Cerebellar cortex (tissue), 1 donor: ENCODE measurements around the gene CNDP2.
"Not testable (repeated sequence)": the region's sequence is repeated elsewhere in the genome, so short reads cannot be mapped to it uniquely, and the experiment has no call there.

Experiments
- DNase-seq: peaks from one replicate; pipeline ENCODE4 v3.0.0-alpha.2; 2015; ENCODE audit warnings: low spot score

Gene CNDP2

GRCh38 chr18:74539289-74539688 lies 43.1 kb downstream of the CNDP2 start:
- DNase-seq, result no peak

- no peak for DNase-seq
These were observed 44.7 kb downstream of the CNDP2 start for GRCh38 chr18:74540652-74541421.

GRCh38 chr18:74541703-74542555 lies 45.8 kb downstream of the CNDP2 start:
- DNase-seq, result no peak

DNA sequence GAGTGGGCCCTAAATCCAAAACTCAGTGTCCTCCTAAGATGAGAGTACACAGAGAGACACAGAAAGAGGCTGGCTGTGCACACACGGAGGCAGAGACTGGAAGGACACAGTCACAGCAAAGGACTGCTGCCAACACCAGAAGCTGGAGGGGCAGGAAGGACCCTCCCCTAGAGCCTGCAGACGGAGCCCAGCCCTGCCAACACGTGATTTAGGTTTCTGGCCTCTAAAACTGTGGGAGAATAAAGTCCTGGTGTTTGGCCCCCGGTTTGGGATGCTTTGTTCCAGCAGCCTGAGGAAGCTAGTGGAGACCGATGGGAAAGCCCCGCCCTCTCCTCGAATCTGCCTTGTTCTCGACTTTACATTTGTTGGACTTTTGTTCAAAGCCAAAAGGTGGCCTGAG lies 48.7 kb downstream of the CNDP2 start:
- DNase-seq, result no peak

GRCh38 chr18:74546007-74546406 lies 49.8 kb downstream of the CNDP2 start:
- no peak for DNase-seq

- DNase-seq, result no peak
These were observed 50.8 kb downstream of the CNDP2 start for GRCh38 chr18:74546751-74547530.

GRCh38 chr18:74547860-74548259 lies 51.7 kb downstream of the CNDP2 start:
- DNase-seq, result no peak

DNA sequence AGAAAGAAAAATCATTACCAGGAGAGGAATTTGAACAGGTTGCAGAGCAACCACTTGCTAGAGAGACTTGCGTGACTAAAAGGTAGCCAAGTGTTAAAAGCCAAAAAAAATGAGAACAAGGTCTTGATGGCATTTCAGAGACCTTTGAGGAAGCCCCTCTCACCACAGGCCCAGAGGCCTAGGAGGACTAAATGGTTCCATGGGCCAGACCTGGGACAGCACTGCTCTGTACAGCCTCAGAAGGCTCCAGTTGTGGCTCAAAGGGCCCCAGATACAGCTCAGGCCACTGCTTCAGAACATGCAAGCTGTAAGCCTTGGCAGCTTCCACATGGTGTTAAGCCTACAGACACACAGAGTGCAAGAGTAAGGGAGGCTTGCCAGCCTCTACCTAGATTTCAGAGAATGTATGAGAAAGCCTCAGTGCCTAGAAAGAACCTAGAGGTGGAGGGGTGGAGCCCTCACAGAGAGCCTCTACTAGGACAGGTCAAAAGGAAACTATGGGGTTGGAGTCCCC lies 53.5 kb downstream of the CNDP2 start:
- DNase-seq, result no peak

GRCh38 chr18:74550886-74551285 lies 54.7 kb downstream of the CNDP2 start:
- no peak for DNase-seq

DNA sequence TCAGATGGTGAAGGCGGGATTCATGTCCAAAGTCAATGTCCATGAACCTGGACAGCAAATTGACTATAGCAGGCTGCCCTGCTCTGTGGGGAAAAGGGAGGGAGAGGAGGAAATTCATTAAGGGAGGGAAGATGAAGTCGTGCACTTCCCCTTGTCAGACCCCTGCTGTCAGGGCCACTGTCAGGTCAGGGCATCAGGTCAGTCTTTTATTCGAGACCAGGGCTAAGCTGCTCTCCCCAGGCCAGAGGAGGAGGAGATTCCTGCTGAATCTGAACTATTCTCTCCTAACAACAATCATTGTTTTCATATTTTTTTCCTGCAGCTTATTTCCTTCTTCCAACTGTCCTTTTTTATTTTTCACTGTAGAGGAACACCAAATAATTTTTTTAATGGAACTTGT lies 55.3 kb downstream of the CNDP2 start:
- DNase-seq, result no peak

DNA sequence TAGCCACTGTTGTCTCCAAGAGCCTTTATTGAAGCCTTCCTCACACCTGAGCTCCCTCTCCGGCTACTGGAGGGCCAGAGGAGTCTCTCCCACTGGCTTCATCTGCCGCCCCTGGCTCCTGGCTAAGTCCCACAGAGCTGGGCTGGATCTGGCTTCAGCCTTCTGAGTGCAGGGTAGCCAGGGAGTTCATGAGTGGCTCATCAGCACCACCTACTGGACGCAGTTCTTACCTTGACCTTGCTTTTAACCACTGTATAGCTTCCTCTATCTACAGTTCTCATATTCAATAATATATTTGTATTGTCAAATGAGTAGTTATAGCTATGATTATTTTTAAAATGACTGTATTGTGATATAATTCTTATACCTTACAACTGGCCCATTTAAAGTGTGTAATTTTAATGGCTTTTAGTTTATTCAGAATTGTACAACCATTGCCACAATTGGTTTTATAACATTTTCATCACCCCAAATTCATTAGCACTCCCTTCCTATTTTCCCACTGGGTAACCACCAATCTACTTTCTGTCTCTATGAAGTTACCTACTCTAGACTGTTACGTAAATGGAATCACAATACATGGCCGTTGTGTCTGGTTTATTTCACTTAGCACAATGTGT lies 55.9 kb downstream of the CNDP2 start:
- peak; percentile 74 for DNase-seq

DNA sequence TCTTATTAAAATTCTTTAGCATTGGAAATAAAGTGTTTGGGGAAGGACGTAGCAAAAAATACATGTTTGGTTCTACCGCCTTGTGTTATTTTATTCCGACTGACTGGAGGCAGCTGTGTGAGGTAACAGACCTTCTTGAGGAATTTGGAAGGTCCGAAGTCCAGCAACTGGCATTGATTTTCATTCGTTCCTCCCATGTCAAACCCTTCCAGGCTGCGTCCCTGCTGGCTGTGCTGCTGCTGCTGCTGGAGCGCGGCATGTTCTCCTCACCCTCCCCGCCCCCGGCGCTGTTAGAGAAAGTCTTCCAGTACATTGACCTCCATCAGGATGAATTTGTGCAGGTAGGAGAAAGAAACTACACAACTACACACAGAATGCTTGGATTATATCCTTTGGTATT lies 60.0 kb downstream of the CNDP2 start:
- DNase-seq, result no peak

DNA sequence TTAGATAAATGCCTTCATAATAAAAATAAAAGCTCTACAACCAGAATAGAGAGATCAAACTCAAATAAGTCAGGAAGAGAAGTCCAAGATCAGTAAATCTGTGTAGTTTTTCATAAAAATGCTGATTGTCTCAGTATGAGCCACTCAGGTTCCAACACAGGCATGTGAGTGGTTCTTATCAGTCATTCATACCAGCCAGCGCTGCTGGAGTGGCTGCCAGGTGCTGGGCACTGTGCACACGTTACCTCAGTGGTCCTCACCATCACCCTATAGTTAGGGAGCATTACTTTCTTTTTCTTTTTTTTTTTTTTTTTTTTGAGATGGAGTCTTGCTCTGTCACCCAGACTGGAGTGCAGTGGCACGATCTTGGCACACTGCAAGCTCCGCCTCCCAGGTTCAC lies 61.9 kb downstream of the CNDP2 start:
- DNase-seq, result no peak

- DNase-seq, result no peak
These were observed 66.1 kb downstream of the CNDP2 start for GRCh38 chr18:74562131-74562730.

DNA sequence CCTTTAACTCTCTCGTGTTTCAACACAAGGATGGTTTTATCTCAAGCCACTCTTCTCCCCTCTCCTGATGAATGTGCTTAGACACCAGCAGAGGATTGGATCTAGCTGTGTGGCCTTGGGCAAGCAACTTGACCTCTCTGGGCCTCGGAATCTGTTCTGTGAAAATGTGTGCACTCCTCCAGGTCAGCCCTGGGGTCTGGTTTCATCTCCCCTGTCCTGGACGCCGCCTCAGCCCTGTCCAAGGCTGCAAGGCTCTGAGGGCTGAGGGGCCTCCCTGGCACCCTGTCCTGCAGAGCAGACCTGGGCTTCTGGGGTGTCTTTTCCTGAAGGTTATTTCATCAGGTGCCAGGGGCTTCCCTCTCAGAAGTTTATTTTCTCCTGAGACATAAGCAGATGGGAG lies 66.6 kb downstream of the CNDP2 start:
- no peak for DNase-seq

DNA sequence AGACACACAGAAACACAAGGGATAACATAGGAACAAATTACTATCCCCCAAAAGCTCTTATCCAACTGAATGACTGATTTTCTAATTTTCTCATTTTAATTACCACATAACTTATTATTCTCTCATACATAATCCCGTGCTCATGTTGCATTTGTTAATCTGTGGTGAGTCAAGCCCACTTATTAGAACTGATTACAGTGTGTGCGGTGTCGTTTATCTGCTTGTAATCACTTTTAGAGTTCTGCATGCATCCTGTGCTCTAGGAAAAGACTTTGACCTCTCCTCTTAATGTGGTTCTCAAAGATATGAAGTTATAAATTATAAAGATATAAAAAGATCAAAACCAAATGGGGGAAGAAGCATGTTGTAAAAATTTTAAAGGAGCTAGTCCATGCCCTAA lies 67.8 kb downstream of the CNDP2 start:
- no peak for DNase-seq

- DNase-seq, result not testable (repeated sequence)
These were observed 69.0 kb downstream of the CNDP2 start for GRCh38 chr18:74565164-74565563.

GRCh38 chr18:74565993-74566392 lies 69.8 kb downstream of the CNDP2 start:
- DNase-seq, result not testable (repeated sequence)

DNA sequence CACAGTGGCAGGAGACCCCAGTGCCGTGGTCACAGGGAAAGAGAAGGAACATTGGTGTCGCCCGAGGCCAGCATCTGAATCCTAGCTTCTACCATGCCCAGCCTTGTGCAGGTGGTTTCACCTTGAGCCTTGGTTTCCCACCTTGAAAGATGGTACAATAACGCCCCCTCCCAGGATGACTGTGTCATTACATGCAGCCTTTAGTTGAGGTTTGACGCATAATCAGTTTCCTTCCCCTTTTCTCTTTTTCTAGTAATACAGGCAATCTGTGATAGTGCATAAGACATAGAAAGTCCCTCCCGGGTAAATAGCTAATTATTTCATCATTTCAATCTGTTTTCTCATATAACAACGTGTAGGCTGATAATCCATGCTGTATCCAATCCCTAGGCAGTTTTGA lies 71.7 kb downstream of the CNDP2 start:
- no peak for DNase-seq

- DNase-seq, result no peak
These were observed 73.2 kb downstream of the CNDP2 start for GRCh38 chr18:74569401-74569800.

DNA sequence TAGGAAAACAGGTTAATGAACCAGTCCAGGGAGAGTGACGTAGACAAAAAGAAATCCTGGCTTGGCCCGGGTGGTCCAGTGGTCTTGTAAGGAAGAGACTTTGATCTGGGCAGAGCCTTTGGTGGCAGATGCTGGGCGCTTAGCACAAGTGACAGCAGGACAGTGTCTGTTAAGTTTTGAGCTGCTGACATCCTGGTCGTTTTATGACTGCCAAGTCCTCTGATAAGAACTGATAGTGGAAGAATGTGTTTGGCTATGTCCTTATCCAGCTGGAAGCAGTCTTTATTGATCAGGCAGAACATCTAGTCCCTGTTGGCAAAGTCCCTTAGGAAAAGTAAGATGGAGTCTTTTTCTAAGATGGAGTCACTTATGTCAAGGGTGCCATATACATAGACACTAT lies 74.1 kb downstream of the CNDP2 start:
- DNase-seq, result no peak
